Brain microvascular endothelial cell (primary cell): ENCODE measurements around the gene CORO7.

Experiments used
- DNase-seq: peaks from one replicate; pipeline ENCODE4 v3.0.0-alpha.2; 2020
- H3K27ac ChIP-seq: fragments of 250-450 bp; sonication (Bioruptor Pico); 2 replicates; pipeline ENCODE4 v1.5.1; 2020; ENCODE audit warnings: mild to moderate bottlenecking, moderate library complexity
- H3K27me3 ChIP-seq: fragments of 250-450 bp; sonication (Bioruptor Pico); replicated peaks from 2 replicates; pipeline ENCODE4 v1.5.1; 2020; ENCODE audit warnings: mild to moderate bottlenecking
- H3K36me3 ChIP-seq: fragments of 250-450 bp; sonication (Bioruptor Pico); replicated peaks from 2 replicates; pipeline ENCODE4 v1.5.1; 2020; ENCODE audit warnings: mild to moderate bottlenecking
- H3K4me3 ChIP-seq: 2 replicates; pipeline ENCODE4 v1.5.1; 2011; ENCODE audit warnings: low read depth, mild to moderate bottlenecking, control low read depth, low read length, moderate library complexity
- in situ Hi-C: cut with HindIII; loops from 2 replicates; pipeline ENCODE4 v1.10.0; 2017; ENCODE audit warnings: low sequenced_read_pairs, low pct_ligation_motif_present
- TF ChIP-seq, protein P1 (sequence below): IDR thresholded peaks from 2 replicates; pipeline ENCODE4 v1.5.1; 2011; ENCODE audit warnings: low read depth, mild to moderate bottlenecking, moderate library complexity, low read length, control low read depth, inconsistent platforms; ENCODE audit errors: missing control alignments

CORO7 gene

DNA sequence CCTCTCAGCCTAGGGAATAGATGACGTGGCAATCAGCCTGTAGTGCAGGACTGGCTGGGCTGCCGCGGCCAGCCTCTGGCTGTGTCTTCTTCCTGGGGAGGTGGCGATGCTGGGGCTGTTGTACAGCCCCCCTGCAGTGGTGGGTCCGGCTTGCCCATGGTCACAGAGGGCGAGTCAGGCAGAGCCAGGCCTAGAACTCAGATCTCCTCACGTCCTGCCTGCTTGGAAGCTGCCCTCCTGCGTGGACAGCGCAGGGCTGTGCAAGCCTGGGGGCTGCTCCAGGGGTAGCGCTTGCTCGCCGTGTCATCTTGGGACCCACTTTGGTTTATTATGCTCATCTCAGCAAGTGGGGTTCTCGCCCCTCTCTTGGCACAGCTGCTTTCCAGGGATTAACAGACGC lies 38.7 kb upstream of the CORO7 start:
- Histone ChIP-seq H3K36me3 (peaks cover 60% of the 10 kb centered on the region), H3K27me3 (no peaks in the 10 kb centered on the region), H3K4me3 (no peak overlapping the region), H3K27ac (no peak overlapping the region)
- TF ChIP-seq, protein P1, sequence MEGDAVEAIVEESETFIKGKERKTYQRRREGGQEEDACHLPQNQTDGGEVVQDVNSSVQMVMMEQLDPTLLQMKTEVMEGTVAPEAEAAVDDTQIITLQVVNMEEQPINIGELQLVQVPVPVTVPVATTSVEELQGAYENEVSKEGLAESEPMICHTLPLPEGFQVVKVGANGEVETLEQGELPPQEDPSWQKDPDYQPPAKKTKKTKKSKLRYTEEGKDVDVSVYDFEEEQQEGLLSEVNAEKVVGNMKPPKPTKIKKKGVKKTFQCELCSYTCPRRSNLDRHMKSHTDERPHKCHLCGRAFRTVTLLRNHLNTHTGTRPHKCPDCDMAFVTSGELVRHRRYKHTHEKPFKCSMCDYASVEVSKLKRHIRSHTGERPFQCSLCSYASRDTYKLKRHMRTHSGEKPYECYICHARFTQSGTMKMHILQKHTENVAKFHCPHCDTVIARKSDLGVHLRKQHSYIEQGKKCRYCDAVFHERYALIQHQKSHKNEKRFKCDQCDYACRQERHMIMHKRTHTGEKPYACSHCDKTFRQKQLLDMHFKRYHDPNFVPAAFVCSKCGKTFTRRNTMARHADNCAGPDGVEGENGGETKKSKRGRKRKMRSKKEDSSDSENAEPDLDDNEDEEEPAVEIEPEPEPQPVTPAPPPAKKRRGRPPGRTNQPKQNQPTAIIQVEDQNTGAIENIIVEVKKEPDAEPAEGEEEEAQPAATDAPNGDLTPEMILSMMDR, result no peak
- in situ Hi-C loops, result no loop called here
- no peak for DNase-seq

DNA sequence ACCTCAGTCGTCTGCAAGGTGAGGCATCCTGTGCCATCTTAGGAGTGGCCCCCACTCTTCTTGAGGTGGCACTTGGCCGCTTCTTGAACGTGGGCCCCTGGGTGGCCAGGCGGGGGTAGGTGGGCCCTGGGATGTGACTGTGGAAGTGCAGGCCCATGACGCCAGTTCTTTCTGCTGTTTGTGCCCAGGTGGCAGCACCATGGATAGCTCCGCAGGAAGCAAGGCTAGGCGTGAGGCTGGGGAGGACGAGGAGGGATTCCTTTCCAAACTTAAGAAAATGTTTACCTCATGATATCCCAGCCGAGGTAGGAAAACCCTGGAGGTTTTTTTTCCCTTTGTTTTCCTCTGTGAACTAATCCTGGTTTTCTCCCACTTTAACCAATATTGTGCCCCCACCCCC lies 38.2 kb upstream of the CORO7 start:
- TF ChIP-seq, protein P1, result no peak
- Histone ChIP-seq H3K4me3 (no peak overlapping the region), H3K36me3 (peaks cover 62% of the 10 kb centered on the region), H3K27ac (no peak overlapping the region), H3K27me3 (no peaks in the 10 kb centered on the region)
- in situ Hi-C loops, result no loop called here
- DNase-seq, result no peak

DNA sequence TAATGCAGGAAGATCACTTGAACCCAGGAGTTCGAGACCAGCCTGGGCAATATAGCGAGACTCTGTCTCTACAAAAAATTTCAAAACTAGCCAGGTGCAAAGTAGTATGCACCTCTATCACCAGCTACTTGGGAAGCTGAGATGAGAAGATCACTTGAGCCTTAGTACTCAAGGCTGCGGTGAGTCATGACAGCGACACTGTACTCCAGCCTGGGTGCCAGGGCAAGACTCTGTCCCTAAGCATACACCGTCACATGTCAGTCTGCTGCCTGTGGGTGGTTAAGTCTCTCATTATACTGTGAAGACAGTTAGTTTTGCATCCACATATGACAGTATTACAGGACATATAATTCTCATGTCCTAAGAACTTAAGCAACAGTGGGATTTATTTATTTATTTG lies 36.3 kb upstream of the CORO7 start:
- H3K27ac ChIP-seq, result no peak overlapping the region
- in situ Hi-C loops, result no loop called here
- H3K27me3 ChIP-seq, result no peaks in the 10 kb centered on the region
- no peak for DNase-seq
- TF ChIP-seq, protein P1, result no peak
- peaks cover 71% of the 10 kb centered on the region for H3K36me3 ChIP-seq
- H3K4me3 ChIP-seq, result no peak overlapping the region

DNA sequence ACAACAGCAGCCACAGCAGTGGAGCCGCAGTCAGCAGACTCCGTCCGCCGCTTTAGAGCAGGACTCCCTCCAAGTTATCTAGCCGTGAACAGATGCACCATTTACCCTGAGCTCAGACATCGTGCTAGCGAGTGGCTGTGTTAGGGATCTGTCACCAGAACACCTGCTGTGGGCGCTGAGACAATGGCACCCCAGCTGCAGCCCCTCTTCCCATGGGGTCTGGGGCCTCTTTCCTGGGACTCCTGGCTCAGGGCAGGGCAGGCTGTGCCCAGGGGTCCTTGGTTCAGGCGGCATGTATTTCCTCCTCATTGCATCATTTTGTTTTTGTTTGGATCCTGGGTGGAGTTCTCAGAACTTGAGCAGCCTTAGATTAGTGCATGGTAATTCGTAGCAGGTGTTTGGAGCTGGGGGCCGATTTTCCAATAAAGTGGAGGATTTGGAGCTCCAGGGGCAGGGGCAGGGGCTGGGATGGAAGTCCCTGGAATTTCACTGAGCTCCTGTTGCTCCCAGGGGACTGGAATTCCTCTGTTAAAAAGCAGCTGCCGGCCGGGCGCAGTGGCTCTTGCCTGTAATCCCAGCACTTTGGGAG lies 34.6 kb upstream of the CORO7 start:
- TF ChIP-seq, protein P1, result no peak
- H3K36me3 ChIP-seq, result peaks cover 71% of the 10 kb centered on the region

DNA sequence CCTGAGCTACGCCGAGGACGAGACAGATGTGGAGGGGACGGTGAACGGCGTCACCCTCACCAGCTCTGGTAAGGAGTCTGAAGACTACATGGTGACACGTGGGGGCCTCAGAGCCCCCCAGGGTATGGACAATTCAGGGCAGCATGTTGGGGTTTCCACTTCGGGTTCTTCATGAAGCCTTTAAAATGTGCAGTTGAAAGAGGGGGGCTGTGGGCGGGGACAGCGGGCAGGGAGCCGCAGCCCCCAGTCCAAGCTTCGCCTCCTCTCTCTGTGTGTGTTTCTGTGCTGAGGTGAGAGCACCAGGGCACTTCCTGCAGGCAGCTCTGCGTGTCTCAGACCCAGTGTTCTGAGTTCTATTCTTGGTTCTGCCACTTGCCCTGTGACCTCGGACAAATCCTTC lies 34.0 kb upstream of the CORO7 start:
- H3K4me3 ChIP-seq, result no peak overlapping the region
- no peak overlapping the region for H3K27ac ChIP-seq
- peaks cover 72% of the 10 kb centered on the region for H3K36me3 ChIP-seq
- no peaks in the 10 kb centered on the region for H3K27me3 ChIP-seq
- DNase-seq, result no peak
- in situ Hi-C loops, result no loop called here
- TF ChIP-seq, protein P1, result no peak

More for the DNA sequence above, 34.6 kb upstream of the CORO7 start:
- in situ Hi-C loops, result no loop called here
- DNase-seq, result no peak
- no peak overlapping the region for H3K4me3 ChIP-seq
- no peak overlapping the region for H3K27ac ChIP-seq
- no peaks in the 10 kb centered on the region for H3K27me3 ChIP-seq

DNA sequence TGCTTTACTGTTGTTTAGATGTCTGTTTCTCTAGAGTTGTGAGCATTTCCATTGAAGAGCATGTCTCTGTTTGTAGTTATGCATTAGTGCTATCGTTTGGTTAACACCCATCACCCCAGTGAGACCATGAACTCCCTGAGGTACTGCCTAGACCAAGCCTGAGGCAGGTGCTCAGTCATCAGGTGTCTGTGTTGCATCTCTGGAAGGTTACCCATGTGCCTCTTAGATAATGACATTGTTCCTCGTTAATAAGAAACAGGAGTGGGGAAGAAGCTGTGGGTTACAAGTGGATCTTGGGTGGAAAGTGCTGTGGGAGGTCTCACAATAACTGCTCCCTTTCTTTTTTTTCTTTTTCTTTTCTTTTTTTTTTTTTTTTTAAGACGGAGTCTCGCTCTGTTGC lies 27.6 kb upstream of the CORO7 start:
- DNase-seq, result no peak
- H3K4me3 ChIP-seq, result no peak overlapping the region
- peaks cover 73% of the 10 kb centered on the region for H3K36me3 ChIP-seq
- in situ Hi-C loops, result no loop called here
- TF ChIP-seq, protein P1, result no peak
- H3K27me3 ChIP-seq, result no peaks in the 10 kb centered on the region
- H3K27ac ChIP-seq, result no peak overlapping the region
